ENCODE results near the gene ESPN. TPM values are rescaled to one million over a fixed set of nuclear protein-coding genes. Genes with fewer than 3 reads are reported as not detected.
A peak's percentile ranks its signal among the peaks of the same experiment; 100 is the strongest.

The ESPN gene
- total RNA-seq, 1 experiment from 2014 or later, result 53.1 TPM

- Histone ChIP-seq H3K4me2 (ENCODE audit: insufficient read depth, insufficient read length, low read length) (no peak overlapping the region), H3K4me1 (ENCODE audit: insufficient read depth, low read length) (no peaks in the 10 kb centered on the region), H3T11ph (ENCODE audit: low read length) (no peak overlapping the region), H3K27me3 (ENCODE audit: insufficient read depth, low read length) (no peaks in the 10 kb centered on the region), H4K20me1 (ENCODE audit: control insufficient read depth, insufficient read depth, insufficient read length) (no peaks in the 10 kb centered on the region), H3K18ac (ENCODE audit: insufficient read length, low read depth, low read length) (no peak overlapping the region), H2AFZ (ENCODE audit: low read length) (no peak overlapping the region), H4K8ac (replicated peaks; ENCODE audit: insufficient read length, low read depth, low read length) (no peak overlapping the region), H3K9ac (ENCODE audit: extremely low read depth, insufficient read length, low read length) (no peak overlapping the region), H4K91ac (ENCODE audit: insufficient read length, low read depth, low read length) (no peak overlapping the region), H3K14ac (ENCODE audit: insufficient read depth, low read length) (no peak overlapping the region), H2BK5ac (ENCODE audit: insufficient read length, low read length) (no peak overlapping the region), H3K79me2 (ENCODE audit: insufficient read depth, low read length) (no peaks in the 10 kb centered on the region), H3K27ac (ENCODE audit: insufficient read length, low read depth, low read length) (no peak overlapping the region), H2BK120ac (ENCODE audit: low read depth, low read length, poor library complexity, severe bottlenecking) (no peak overlapping the region), H2AK5ac (ENCODE audit: insufficient read length, low read length) (no peak overlapping the region), H3K4ac (ENCODE audit: low read depth, low read length) (no peak overlapping the region), H3K56ac (ENCODE audit: insufficient read length, low read depth, low read length) (no peak overlapping the region), H3K79me1 (ENCODE audit: insufficient read depth, low read depth, low read length, poor library complexity, severe bottlenecking) (no peaks in the 10 kb centered on the region), H2BK20ac (ENCODE audit: low read depth, low read length, poor library complexity, severe bottlenecking) (no peak overlapping the region), H3K23me2 (ENCODE audit: insufficient read length, low read depth, low read length, poor library complexity, severe bottlenecking) (no peaks in the 10 kb centered on the region), H4K5ac (ENCODE audit: insufficient read length, low read depth, low read length) (no peak overlapping the region), H2BK12ac (ENCODE audit: insufficient read length, low read depth, low read length) (no peak overlapping the region), H2BK15ac (ENCODE audit: low read depth, low read length) (no peak overlapping the region), H3K23ac (ENCODE audit: insufficient read length, low read depth, low read length) (no peak overlapping the region), H3K9me3 (ENCODE audit: control insufficient read depth, low read depth, low read length) (no peaks in the 10 kb centered on the region)
- no peak overlapping the region for H3K27ac Mint-ChIP-seq
- H3K27me3 Mint-ChIP-seq (ENCODE audit: low read depth), result peaks cover 69% of the 10 kb centered on the region
- no peak overlapping the region for H3K4me3 Mint-ChIP-seq
- H3K36me3 Mint-ChIP-seq (ENCODE audit: insufficient read depth in 1 of 3, low read depth in 3 of 3), result no peaks in the 10 kb centered on the region
- TF ChIP-seq CTCF (conservative IDR thresholded peaks at IDR 0.05), result no peak
- peaks cover 17 to 21% of the 10 kb centered on the region in 2 experiments for H3K4me1 Mint-ChIP-seq
- DNase-seq, result peak; percentile 23
- no peaks in the 10 kb centered on the region; a peak in 1 of 5 replicates for H3K9me3 Mint-ChIP-seq
- no CpG with 5 or more reads among the region's 15 CpGs for WGBS (ENCODE audit: extremely low coverage, insufficient read length, low lambda C conversion rate)
These were observed 10.6 kb downstream of the ESPN start for GRCh38 chr1:6435129-6435528.
